ENCODE data around the gene YBX2. TPM values are rescaled to one million over a fixed set of nuclear protein-coding genes. Genes with fewer than 3 reads are reported as not detected.

YBX2 gene
- total RNA-seq, 1 donor from 2014 or later, result 2.2 TPM

GRCh38 chr17:7292194-7292593 lies 2.2 kb downstream of the YBX2 start:
- no peak for TF ChIP-seq CTCF (IDR thresholded peaks at IDR 0.05; ENCODE audit: unreplicated experiment)
- Mint-ChIP-seq H3K27me3 (ENCODE audit: low read depth) (peaks cover 71% of the 10 kb centered on the region), H3K36me3 (no peaks in the 10 kb centered on the region), H3K9me3 (no peaks in the 10 kb centered on the region), H3K27ac (no peak overlapping the region), H3K4me3 (no peak overlapping the region), H3K4me1 (peaks cover 25% of the 10 kb centered on the region)
- DNase-seq (ENCODE audit: low spot score in 2 of 2, unreplicated experiment in 2 of 2), result no peak

- no peaks in the 10 kb centered on the region for H3K36me3 Mint-ChIP-seq
Measured at GRCh38 chr17:7290685-7291084, 3.8 kb downstream of the YBX2 start.

GRCh38 chr17:7290166-7290565 lies 4.3 kb downstream of the YBX2 start:
- H3K4me1 Mint-ChIP-seq, result peaks cover 20% of the 10 kb centered on the region

More at GRCh38 chr17:7290685-7291084, 3.8 kb downstream of the YBX2 start:
- no peak for TF ChIP-seq CTCF (IDR thresholded peaks at IDR 0.05; ENCODE audit: unreplicated experiment)
- no peaks in the 10 kb centered on the region for H3K9me3 Mint-ChIP-seq
- H3K27me3 Mint-ChIP-seq (ENCODE audit: low read depth), result peaks cover 64% of the 10 kb centered on the region
- H3K4me1 Mint-ChIP-seq, result peaks cover 22% of the 10 kb centered on the region
- no peak overlapping the region for H3K27ac Mint-ChIP-seq
- H3K4me3 Mint-ChIP-seq, result no peak overlapping the region
- no peak for DNase-seq (ENCODE audit: low spot score in 2 of 2, unreplicated experiment in 2 of 2)

GRCh38 chr17:7289256-7290032 lies 5.0 kb downstream of the YBX2 start:
- no peak for DNase-seq (ENCODE audit: low spot score in 2 of 2, unreplicated experiment in 2 of 2)
- H3K27me3 Mint-ChIP-seq (ENCODE audit: low read depth), result peaks cover 55% of the 10 kb centered on the region
- TF ChIP-seq CTCF (IDR thresholded peaks at IDR 0.05; ENCODE audit: unreplicated experiment), result no peak
- peaks cover 16% of the 10 kb centered on the region for H3K4me1 Mint-ChIP-seq
- no peak overlapping the region for H3K27ac Mint-ChIP-seq
- H3K4me3 Mint-ChIP-seq, result no peak overlapping the region
- no peaks in the 10 kb centered on the region for H3K9me3 Mint-ChIP-seq
- H3K36me3 Mint-ChIP-seq, result no peaks in the 10 kb centered on the region

More at GRCh38 chr17:7290166-7290565, 4.3 kb downstream of the YBX2 start:
- no peak for DNase-seq (ENCODE audit: low spot score in 2 of 2, unreplicated experiment in 2 of 2)
- no peak overlapping the region for H3K4me3 Mint-ChIP-seq
- H3K36me3 Mint-ChIP-seq, result no peaks in the 10 kb centered on the region
- TF ChIP-seq CTCF (IDR thresholded peaks at IDR 0.05; ENCODE audit: unreplicated experiment), result no peak
- H3K27ac Mint-ChIP-seq, result no peak overlapping the region
- no peaks in the 10 kb centered on the region for H3K9me3 Mint-ChIP-seq
- peaks cover 59% of the 10 kb centered on the region for H3K27me3 Mint-ChIP-seq (ENCODE audit: low read depth)

GRCh38 chr17:7285679-7286078 lies 8.8 kb downstream of the YBX2 start:
- no peak for TF ChIP-seq CTCF (IDR thresholded peaks at IDR 0.05; ENCODE audit: unreplicated experiment)
- no peak overlapping the region for H3K4me3 Mint-ChIP-seq
- H3K9me3 Mint-ChIP-seq, result no peaks in the 10 kb centered on the region
- no peak overlapping the region for H3K27ac Mint-ChIP-seq
- DNase-seq (ENCODE audit: low spot score in 2 of 2, unreplicated experiment in 2 of 2), result no peak
- H3K4me1 Mint-ChIP-seq, result peaks cover 14% of the 10 kb centered on the region
- peaks cover 40% of the 10 kb centered on the region for H3K27me3 Mint-ChIP-seq (ENCODE audit: low read depth)
- H3K36me3 Mint-ChIP-seq, result no peaks in the 10 kb centered on the region

All from mesothelial cell of epicardium (in vitro differentiated cells).